Fibroblast of villous mesenchyme (primary cell): ENCODE measurements around the gene PARD3. TPM values are rescaled to one million over a fixed set of nuclear protein-coding genes. Genes with fewer than 3 reads are reported as not detected.
"Not testable (repeated sequence)": the region's sequence is repeated elsewhere in the genome, so short reads cannot be mapped to it uniquely, and the experiment has no call there.

Source experiments
- DNase-seq: peaks from one replicate; pipeline ENCODE4 v3.0.0-alpha.2; 2010; ENCODE audit warnings: low read depth
- H3K4me3 ChIP-seq: 2 replicates; pipeline ENCODE4 v1.5.1; 2011; ENCODE audit warnings: low read depth, mild to moderate bottlenecking, low read length
- CTCF ChIP-seq: IDR thresholded peaks from 2 replicates; pipeline ENCODE4 v1.5.1; 2012; ENCODE audit warnings: low read depth, mild to moderate bottlenecking, low read length; ENCODE audit not compliant: insufficient read depth
- total RNA-seq: library from RNA; depleted of rRNA; stranded (reverse); fragments of >200 nt; gene quantifications from 2 replicates; pipeline ENCODE4 v1.2.3, GENCODE V29; 2012

The PARD3 gene
- total RNA-seq, 1 donor: 44.0 TPM

GRCh38 chr10:34702093-34702937 lies 112.8 kb downstream of the PARD3 start:
- TF ChIP-seq CTCF: no peak
- no peak for DNase-seq
- no peak overlapping the region for H3K4me3 ChIP-seq

DNA sequence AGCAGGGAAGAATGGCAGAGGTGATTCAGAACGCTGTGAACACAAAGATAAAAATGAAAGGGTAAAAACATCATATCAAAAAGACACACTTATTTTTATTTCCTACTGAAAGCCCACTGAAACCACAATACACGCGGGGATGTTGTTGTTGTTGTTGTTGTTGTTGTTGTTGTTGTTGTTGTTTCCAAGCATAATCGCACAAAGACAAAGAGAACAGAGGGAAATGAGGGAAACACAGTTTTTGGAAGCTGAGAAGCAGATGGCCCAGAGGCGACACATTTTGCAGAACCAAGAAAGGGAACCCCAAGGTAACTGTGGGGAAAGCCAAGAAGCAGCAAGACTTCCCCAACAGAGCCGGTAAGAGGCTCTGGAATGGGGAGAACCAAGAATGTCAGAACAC lies 113.9 kb downstream of the PARD3 start:
- no peak overlapping the region for H3K4me3 ChIP-seq
- no peak for TF ChIP-seq CTCF
- no peak for DNase-seq

DNA sequence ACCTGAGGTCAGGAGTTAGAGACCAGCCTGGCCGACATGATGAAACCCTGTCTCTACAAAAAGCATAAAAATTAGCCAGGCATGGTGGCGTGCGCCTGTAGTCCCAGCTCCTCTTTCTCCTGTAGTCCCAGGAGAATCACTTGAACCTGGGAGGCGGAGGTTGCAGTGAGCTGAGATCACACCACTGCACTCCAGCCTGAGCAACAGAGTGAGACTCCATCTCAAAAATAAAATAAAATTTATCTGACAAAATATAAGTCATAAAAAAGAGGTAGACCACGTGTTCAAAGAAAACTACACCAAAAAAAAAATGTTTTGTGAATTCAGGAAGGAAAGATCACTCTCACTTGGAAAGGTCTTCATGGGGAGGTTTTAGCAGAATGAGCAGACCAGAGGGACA lies 114.3 kb downstream of the PARD3 start:
- DNase-seq, H3K4me3 ChIP-seq: not testable (repeated sequence)

GRCh38 chr10:34699904-34700517 lies 115.1 kb downstream of the PARD3 start:
- no peak for DNase-seq
- TF ChIP-seq CTCF: no peak
- no peak overlapping the region for H3K4me3 ChIP-seq

DNA sequence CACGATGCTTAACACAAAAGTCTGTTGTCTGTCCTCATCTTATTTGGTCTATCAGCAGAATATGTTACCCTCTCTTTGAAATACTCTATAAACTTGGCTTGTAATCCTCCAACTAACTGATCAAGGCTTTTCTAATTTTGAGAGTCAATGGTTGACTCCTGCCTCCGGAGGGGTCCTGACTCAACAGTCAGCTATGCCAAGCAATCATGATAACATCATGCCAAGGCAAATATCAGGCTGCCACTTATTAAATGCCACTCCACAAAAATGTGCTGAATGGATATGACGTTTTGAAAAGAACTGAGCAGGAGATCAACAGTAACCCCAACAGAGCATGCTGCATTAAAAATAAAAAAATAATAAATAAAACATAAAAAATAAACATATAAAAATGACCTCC lies 116.1 kb downstream of the PARD3 start:
- DNase-seq: no peak
- TF ChIP-seq CTCF: no peak
- no peak overlapping the region for H3K4me3 ChIP-seq

- H3K4me3 ChIP-seq: no peak overlapping the region
- no peak for DNase-seq
- TF ChIP-seq CTCF: no peak
Observed at GRCh38 chr10:34698248-34698831, 116.8 kb downstream of the PARD3 start.
